HEK293 (cell line): Measurements from ENCODE around the gene ERCC6.

ENCODE experiments used
- CTCF ChIA-PET: fragments of 350-600 bp; formaldehyde crosslinking; extraction: SDS; loops from one replicate; lab custom pipeline; 2021; ENCODE audit warnings: antibody characterized with exemption; lab: Yijun Ruan, JAX
- POLR2A ChIA-PET: fragments of 300-600 bp; formaldehyde crosslinking; extraction: SDS; loops from one replicate; lab custom pipeline; 2020; ENCODE audit warnings: antibody characterized with exemption, inconsistent platforms; lab: Yijun Ruan, JAX
- H3K27ac ChIP-seq: fragments of 200-500 bp; sonication (Bioruptor generic); 2 replicates; pipeline ENCODE4 v1.5.1; 2014; ENCODE audit warnings: low read depth, low read length, control low read depth, inconsistent platforms; ENCODE audit errors: extremely low read depth
- H3K36me3 ChIP-seq, 2 experiments: fragments of 200-500 bp in 1 of 2; sonication (Bioruptor generic) in 1 of 2; 1 replicate in 1 of 2; 2 replicates in 1 of 2; pipeline ENCODE4 v1.5.1; 2014 to 2017; ENCODE audit warnings: inconsistent platforms in 2 of 2, low read length in 2 of 2; ENCODE audit not compliant: control insufficient read depth in 2 of 2, insufficient read depth in 1 of 2
- H3K4me1 ChIP-seq: fragments of 200-500 bp; sonication (Bioruptor generic); 2 replicates; pipeline ENCODE4 v1.5.1; 2014; ENCODE audit warnings: mild to moderate bottlenecking, low read length, inconsistent platforms; ENCODE audit not compliant: control insufficient read depth, insufficient read depth
- H3K4me3 ChIP-seq: 2 replicates; pipeline ENCODE4 v1.5.1; 2011; ENCODE audit warnings: low read depth, mild to moderate bottlenecking, control low read depth, low read length, moderate library complexity
- H3K9me3 ChIP-seq: fragments of 200-500 bp; sonication (Bioruptor generic); 2 replicates; pipeline ENCODE4 v1.5.1; 2014; ENCODE audit warnings: low read depth, low read length, inconsistent platforms; ENCODE audit not compliant: control insufficient read depth, insufficient read depth
- BCL11B ChIP-seq: fragments of 450-650 bp; formaldehyde crosslinking; IDR thresholded peaks from 2 replicates; pipeline ENCODE4 v1.5.1; 2016; ENCODE audit warnings: low read depth, missing biosample characterization, missing genetic modification characterization
- IKZF3 ChIP-seq: fragments of 450-650 bp; IDR thresholded peaks from 2 replicates; pipeline ENCODE4 v1.5.0; 2018; ENCODE audit warnings: missing biosample characterization, mild to moderate bottlenecking, missing genetic modification characterization, moderate library complexity
- KLF9 ChIP-seq: fragments of 450-650 bp; formaldehyde crosslinking; IDR thresholded peaks from 2 replicates; pipeline ENCODE4 v1.5.1; 2016; ENCODE audit warnings: missing biosample characterization, missing genetic modification characterization, low read depth
- SETDB1 ChIP-seq: IDR thresholded peaks from one replicate; pipeline ENCODE4 v1.6.1; 2017; ENCODE audit warnings: mild to moderate bottlenecking, low read length, moderate library complexity, mixed read lengths; ENCODE audit not compliant: insufficient read length
- YY2 ChIP-seq: fragments of 450-650 bp; formaldehyde crosslinking; IDR thresholded peaks from 2 replicates; pipeline ENCODE4 v1.5.1; 2016; ENCODE audit warnings: missing biosample characterization, missing genetic modification characterization
- ZBTB7A ChIP-seq: fragments of 450-650 bp; formaldehyde crosslinking; IDR thresholded peaks from 2 replicates; pipeline ENCODE4 v1.5.1; 2016; ENCODE audit warnings: low read depth, missing biosample characterization, missing genetic modification characterization
- ZFP41 ChIP-seq: fragments of 450-650 bp; formaldehyde crosslinking; IDR thresholded peaks from 2 replicates; pipeline ENCODE4 v1.5.1; 2016; ENCODE audit warnings: missing biosample characterization, missing genetic modification characterization, borderline replicate concordance
- ZNF10 ChIP-seq: fragments of 450-650 bp; formaldehyde crosslinking; IDR thresholded peaks from 2 replicates; pipeline ENCODE4 v1.5.1; 2017; ENCODE audit warnings: missing biosample characterization, missing genetic modification characterization
- ZNF114 ChIP-seq: fragments of 450-650 bp; formaldehyde crosslinking; IDR thresholded peaks from 2 replicates; pipeline ENCODE4 v1.5.0; 2017; ENCODE audit warnings: missing biosample characterization, missing genetic modification characterization
- ZNF121 ChIP-seq: fragments of 450-650 bp; formaldehyde crosslinking; IDR thresholded peaks from 2 replicates; pipeline ENCODE4 v1.5.1; 2016; ENCODE audit warnings: missing biosample characterization, missing genetic modification characterization
- ZNF169 ChIP-seq: fragments of 450-650 bp; formaldehyde crosslinking; IDR thresholded peaks from 2 replicates; pipeline ENCODE4 v1.5.1; 2016; ENCODE audit warnings: missing biosample characterization, missing genetic modification characterization
- ZNF175 ChIP-seq: fragments of 450-650 bp; formaldehyde crosslinking; IDR thresholded peaks from 2 replicates; pipeline ENCODE4 v1.5.1; 2016; ENCODE audit warnings: missing biosample characterization, missing genetic modification characterization
- ZNF184 ChIP-seq: fragments of 450-650 bp; IDR thresholded peaks from 2 replicates; pipeline ENCODE4 v1.5.1; 2018; ENCODE audit warnings: missing biosample characterization, mild to moderate bottlenecking, missing genetic modification characterization
- ZNF223 ChIP-seq: fragments of 450-650 bp; formaldehyde crosslinking; IDR thresholded peaks from 2 replicates; pipeline ENCODE4 v1.5.1; 2016; ENCODE audit warnings: missing biosample characterization, missing genetic modification characterization
- ZNF266 ChIP-seq: fragments of 450-650 bp; formaldehyde crosslinking; IDR thresholded peaks from 2 replicates; pipeline ENCODE4 v1.5.1; 2016; ENCODE audit warnings: missing biosample characterization, missing genetic modification characterization, low read depth
- ZNF514 ChIP-seq: fragments of 450-650 bp; formaldehyde crosslinking; IDR thresholded peaks from 2 replicates; pipeline ENCODE4 v1.5.1; 2016; ENCODE audit warnings: missing biosample characterization, missing genetic modification characterization
- ZNF521 ChIP-seq: fragments of 450-650 bp; formaldehyde crosslinking; IDR thresholded peaks from 2 replicates; pipeline ENCODE4 v1.5.1; 2017; ENCODE audit warnings: missing biosample characterization, mild to moderate bottlenecking, missing genetic modification characterization
- ZNF549 ChIP-seq: fragments of 450-650 bp; IDR thresholded peaks from 2 replicates; pipeline ENCODE4 v1.5.1; 2018; ENCODE audit warnings: missing biosample characterization, missing genetic modification characterization, mild to moderate bottlenecking, inconsistent platforms, moderate library complexity
- ZNF560 ChIP-seq: fragments of 450-650 bp; formaldehyde crosslinking; IDR thresholded peaks from 2 replicates; pipeline ENCODE4 v1.5.1; 2017; ENCODE audit warnings: missing biosample characterization, missing genetic modification characterization, borderline replicate concordance
- ZNF621 ChIP-seq: fragments of 450-650 bp; formaldehyde crosslinking; IDR thresholded peaks from 2 replicates; pipeline ENCODE4 v1.5.1; 2017; ENCODE audit warnings: missing biosample characterization, missing genetic modification characterization
- TF ChIP-seq, protein P1 (sequence below): fragments of 450-650 bp; formaldehyde crosslinking; IDR thresholded peaks from 2 replicates; pipeline ENCODE4 v1.5.1; 2017; ENCODE audit warnings: missing biosample characterization, missing genetic modification characterization
- TF ChIP-seq, protein P2 (sequence below): fragments of 450-650 bp; IDR thresholded peaks from 2 replicates; pipeline ENCODE4 v1.5.1; 2018; ENCODE audit warnings: missing biosample characterization, mild to moderate bottlenecking, missing genetic modification characterization

The ERCC6 gene

GRCh38 chr10:49498425-49498824, 40.5 kb downstream of the ERCC6 start:
- CTCF ChIA-PET = interaction anchor here (1.1 to 1.8 kb wide), 2 partner anchors 14 to 91 kb away, joined by 3 to 10 read pairs; no protein-coding TSS in a partner anchor

DNA sequence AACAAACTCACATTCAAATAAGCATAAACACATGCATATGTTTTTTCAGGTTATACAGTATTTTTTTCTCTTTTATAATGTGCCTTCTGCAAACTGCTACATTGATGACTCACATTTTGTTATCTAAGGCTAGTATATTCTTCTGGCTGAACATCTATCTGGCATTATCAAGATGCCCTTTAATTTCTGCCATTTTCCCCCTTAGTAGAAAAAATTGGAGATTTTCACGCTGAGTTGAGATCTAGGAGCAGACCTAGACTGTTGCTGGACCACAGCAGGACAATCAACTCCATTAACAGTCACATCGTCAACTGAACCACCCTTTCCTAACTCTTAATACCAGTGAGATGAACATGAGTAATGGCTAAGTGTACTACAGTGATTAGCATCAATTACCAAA, 41.6 kb downstream of the ERCC6 start:
- H3K9me3 ChIP-seq = no peaks in the 10 kb centered on the region
- ChIA-PET POLR2A (no interaction called here), CTCF (interaction anchor here (1.8 kb wide), 1 partner anchor 15 kb away, joined by 10 read pairs; no protein-coding TSS in a partner anchor)
- TF ChIP-seq BCL11B (tag by site-specific recombination) (no peak), ZNF514 (tag by site-specific recombination) (no peak), ZNF175 (no peak), ZBTB7A (tag by site-specific recombination) (no peak), ZNF169 (tag by site-specific recombination) (no peak), ZNF10 (tag by site-specific recombination) (no peak), ZNF266 (no peak), ZNF560 (no peak), ZNF621 (no peak), ZNF121 (no peak), ZNF521 (tag by site-specific recombination) (no peak), SETDB1 (no peak), ZNF549 (tag by site-specific recombination) (no peak), ZFP41 (tag by site-specific recombination) (no peak), ZNF184 (tag by site-specific recombination) (no peak)
- TF ChIP-seq, protein P1, sequence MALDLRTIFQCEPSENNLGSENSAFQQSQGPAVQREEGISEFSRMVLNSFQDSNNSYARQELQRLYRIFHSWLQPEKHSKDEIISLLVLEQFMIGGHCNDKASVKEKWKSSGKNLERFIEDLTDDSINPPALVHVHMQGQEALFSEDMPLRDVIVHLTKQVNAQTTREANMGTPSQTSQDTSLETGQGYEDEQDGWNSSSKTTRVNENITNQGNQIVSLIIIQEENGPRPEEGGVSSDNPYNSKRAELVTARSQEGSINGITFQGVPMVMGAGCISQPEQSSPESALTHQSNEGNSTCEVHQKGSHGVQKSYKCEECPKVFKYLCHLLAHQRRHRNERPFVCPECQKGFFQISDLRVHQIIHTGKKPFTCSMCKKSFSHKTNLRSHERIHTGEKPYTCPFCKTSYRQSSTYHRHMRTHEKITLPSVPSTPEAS (tag by site-specific recombination) = no peak
- H3K36me3 ChIP-seq = peaks cover 4 to 8% of the 10 kb centered on the region in 2 experiments; a peak in 2 of 3 replicates
- no peak overlapping the region for H3K4me3 ChIP-seq
- H3K27ac ChIP-seq = no peak overlapping the region
- H3K4me1 ChIP-seq = peaks cover 5% of the 10 kb centered on the region; the same call in 1 of the 2 replicates

More at GRCh38 chr10:49498425-49498824, 40.5 kb downstream of the ERCC6 start:
- TF ChIP-seq YY2 (no peak), IKZF3 (tag by site-specific recombination) (no peak), ZNF114 (no peak), ZNF223 (tag by site-specific recombination) (no peak), ZNF521 (tag by site-specific recombination) (no peak), KLF9 (tag by site-specific recombination) (no peak)
- TF ChIP-seq, protein P2, sequence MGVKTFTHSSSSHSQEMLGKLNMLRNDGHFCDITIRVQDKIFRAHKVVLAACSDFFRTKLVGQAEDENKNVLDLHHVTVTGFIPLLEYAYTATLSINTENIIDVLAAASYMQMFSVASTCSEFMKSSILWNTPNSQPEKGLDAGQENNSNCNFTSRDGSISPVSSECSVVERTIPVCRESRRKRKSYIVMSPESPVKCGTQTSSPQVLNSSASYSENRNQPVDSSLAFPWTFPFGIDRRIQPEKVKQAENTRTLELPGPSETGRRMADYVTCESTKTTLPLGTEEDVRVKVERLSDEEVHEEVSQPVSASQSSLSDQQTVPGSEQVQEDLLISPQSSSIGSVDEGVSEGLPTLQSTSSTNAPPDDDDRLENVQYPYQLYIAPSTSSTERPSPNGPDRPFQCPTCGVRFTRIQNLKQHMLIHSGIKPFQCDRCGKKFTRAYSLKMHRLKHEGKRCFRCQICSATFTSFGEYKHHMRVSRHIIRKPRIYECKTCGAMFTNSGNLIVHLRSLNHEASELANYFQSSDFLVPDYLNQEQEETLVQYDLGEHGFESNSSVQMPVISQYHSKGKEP (tag by site-specific recombination) = no peak
- peaks cover 4 to 9% of the 10 kb centered on the region in 2 experiments; a peak in 2 of 3 replicates for H3K36me3 ChIP-seq
- no peak overlapping the region for H3K27ac ChIP-seq
- H3K9me3 ChIP-seq = no peaks in the 10 kb centered on the region
- H3K4me3 ChIP-seq = no peak overlapping the region
- POLR2A ChIA-PET = no interaction called here
- H3K4me1 ChIP-seq = peaks cover 5% of the 10 kb centered on the region; the same call in 1 of the 2 replicates
